Measurements from ENCODE around the gene NANOS1.
A peak's percentile ranks its signal among the peaks of the same experiment; 100 is the strongest.
"Not testable (repeated sequence)": the region's sequence is repeated elsewhere in the genome, so short reads cannot be mapped to it uniquely, and the experiment has no call there.

Gene NANOS1

DNA sequence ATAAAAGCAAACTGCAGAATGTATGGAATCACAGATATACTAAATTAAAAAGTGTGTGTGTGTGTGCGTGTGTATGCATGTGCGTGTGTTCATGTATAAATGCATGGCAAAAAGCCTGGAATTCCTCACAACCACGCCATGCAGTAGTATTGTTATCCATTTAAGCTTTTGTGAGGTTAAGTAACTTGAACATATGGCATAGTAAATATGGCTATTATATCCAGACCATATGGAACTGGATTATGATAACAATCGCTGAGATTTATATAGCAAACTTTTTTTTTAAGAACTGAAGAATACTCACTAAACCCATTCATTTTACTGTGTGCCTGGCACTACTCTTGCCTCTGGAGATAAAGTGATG, 22.3 kb upstream of the NANOS1 start:
- DNase-seq (ENCODE audit: low spot score) = no peak

DNA sequence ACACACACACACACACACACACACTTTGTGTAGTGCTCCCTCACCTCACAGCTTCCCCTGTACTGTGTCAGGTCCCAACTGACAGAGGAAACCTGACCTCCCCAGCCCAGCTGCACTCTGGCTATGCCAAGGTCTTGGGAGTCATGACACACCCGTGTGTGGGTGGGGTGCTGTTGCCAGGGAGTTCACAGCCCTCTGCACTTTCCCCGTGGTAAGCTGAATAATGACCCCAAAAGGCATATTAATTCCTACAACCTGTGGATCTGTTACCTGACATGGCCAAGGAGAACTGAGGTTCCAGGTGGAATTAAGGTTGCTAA, 8.9 kb upstream of the NANOS1 start:
- no peak for DNase-seq (ENCODE audit: low spot score)

GRCh38 chr10:119022846-119023552, 6.5 kb upstream of the NANOS1 start:
- no peak for DNase-seq (ENCODE audit: low spot score)

DNA sequence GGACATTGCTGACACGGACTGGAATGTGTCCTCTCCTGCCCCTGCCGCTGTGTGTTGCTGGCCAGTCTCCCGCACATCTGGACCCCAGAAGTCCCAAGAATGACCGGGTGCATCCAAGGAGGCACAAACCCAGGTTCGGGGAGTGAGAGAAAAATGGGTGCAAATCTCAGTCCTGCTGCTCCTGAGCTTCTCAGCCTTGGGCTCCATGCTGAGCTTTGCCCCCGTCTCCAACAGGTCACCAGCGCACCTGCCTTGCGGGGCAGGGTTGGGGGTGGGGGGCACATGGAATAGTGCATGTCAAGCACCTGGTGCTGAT, 6.0 kb upstream of the NANOS1 start:
- no peak for DNase-seq (ENCODE audit: low spot score)

DNA sequence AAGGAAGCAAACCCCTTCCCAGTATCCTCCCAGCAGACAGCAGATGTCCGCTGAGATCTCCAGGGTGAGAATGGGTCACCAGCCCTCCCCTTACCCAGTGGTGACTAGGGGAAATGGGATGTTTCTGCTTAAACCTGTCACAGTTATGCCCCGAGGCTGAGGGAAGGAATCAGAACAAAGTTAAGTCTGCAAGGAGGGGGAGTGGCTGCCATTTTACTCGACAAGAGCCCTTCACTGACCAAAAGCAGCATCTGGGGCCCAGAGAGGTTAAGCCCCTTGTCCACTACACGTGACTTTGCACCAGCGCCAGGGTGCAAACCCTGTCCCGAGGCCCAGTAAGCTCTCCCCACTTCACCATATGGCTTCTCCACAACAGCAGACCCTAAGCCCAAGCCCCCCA, 4.6 kb upstream of the NANOS1 start:
- DNase-seq (ENCODE audit: low spot score) = no peak

DNA sequence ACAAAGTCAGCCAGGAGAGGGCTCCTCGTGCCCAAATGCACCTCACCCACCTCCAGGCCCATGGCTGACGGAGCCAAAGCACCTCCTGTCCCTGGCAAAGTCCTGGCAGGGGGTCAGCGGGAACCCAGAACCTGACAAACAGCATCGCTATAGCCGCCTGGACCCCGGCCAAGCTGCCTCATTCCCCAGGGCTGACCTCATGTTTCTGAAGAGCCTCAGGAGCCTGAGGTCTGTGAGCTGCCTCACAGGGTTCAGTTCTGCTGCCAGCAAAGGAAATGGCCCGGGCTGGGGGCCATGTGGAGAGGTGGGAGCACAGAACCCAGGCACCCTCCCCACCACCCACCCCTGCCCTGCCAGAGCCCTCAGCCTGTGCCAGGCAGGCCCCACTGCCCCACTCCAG, 4.2 kb upstream of the NANOS1 start:
- no peak for DNase-seq (ENCODE audit: low spot score)

GRCh38 chr10:119025776-119026175, 3.7 kb upstream of the NANOS1 start:
- no peak for DNase-seq (ENCODE audit: low spot score)

DNA sequence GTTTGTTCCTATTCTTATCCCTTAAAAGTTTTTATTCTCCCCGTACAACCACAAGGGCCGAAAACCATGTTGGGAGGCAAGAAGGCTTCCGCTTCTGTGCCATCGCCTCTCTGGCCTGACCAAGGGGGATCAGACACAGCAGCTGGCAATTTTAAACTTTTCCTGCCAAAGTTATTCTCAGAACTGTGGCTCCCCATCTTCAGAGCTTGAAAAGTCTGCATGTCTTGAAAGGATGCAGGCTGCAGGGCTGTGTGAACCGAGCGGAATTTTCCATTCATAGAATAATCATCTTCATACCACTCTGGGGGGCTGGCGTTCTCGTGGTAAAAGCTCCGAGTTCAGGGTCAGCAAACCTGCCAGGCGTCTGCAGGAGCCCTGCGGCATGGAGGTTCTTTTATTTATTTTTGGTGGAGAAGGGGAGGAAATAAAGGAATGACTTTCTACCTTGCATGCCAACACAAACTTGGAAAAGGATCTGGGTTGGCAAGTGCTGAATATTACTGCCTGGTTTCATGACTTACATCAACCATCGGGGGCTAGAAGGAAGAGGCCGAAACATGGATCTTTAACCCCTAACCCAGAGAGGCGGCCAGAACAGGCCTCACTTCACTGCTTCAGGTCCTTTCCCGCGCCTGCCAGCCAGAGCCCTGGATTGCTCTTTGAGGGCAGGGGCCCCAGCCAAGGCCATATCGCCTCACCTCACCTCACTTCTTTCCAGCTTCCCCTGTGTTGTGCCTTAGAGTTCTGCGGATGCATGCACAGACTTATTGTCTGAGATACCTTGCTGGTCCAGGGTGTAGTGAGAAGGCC, 3.0 kb upstream of the NANOS1 start:
- no peak for DNase-seq (ENCODE audit: low spot score)

DNA sequence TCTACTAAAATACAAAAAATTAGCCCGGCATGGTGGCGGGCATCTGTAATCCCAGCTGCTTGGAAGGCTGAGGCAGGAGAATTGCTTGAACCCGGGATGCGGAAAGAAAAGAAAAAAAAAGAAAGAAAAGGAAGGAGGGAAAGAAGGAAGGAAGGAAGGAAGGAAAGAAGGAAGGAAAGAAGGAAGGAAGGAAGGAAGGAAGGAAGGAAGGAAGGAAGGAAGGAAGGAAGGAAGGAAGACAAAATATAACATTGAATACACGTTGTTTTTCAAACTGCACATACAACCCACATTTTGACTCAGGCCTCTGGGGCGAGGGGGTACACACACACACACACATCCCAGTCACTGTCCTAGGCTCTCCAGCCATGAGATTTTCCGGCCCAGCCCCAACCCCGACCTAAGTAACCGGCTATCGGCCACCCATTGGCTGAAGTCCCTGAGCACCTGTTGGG, 1.0 kb upstream of the NANOS1 start:
- DNase-seq (ENCODE audit: low spot score) = not testable (repeated sequence)

DNA sequence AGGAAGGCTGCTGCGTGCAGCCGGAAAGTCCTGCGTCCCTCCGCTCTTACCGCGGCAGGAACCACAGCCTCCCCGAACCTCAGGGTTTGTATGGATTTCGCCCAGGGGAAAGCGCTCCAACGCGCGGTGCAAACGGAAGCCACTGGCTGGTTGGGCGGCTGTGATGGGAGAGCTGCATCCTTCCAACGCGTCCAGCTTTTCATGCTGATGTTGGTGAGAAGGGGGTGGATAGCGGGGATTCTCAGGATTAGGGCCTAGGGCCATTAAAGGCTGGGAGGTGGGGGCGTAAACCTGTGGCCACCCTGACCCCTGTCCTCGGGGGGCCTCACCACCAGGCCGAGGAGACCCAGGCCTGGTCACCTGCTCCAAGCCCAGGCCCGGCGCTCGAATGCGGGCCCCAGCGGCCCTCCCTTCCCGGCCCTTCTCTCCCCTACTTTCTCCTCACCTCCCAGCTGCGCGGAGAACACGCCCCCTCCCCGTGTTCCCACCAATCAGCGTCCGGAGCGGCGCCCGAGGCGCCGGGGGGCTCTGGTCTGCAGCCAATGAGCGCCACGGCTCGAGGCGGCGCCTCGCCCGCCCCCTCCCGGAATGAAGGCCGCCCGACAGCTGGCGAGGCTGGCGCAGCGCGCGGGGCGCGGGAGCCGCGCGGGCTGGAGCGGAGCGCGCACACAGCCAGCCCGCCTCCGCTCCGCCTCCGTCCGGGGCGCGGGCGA, 458 bp upstream of the NANOS1 start:
- peak; percentile 57 for DNase-seq (ENCODE audit: low spot score)

- DNase-seq (ENCODE audit: low spot score) = no peak
Measured at GRCh38 chr10:119030421-119031250, 1.1 kb downstream of the NANOS1 start.

- DNase-seq (ENCODE audit: low spot score) = no peak
Measured at GRCh38 chr10:119031496-119032059, 2.1 kb downstream of the NANOS1 start.

- no peak for DNase-seq (ENCODE audit: low spot score)
Measured at GRCh38 chr10:119039161-119039560, 9.6 kb downstream of the NANOS1 start.

- no peak for DNase-seq (ENCODE audit: low spot score)
Measured at GRCh38 chr10:119041326-119041725, 11.8 kb downstream of the NANOS1 start.

DNA sequence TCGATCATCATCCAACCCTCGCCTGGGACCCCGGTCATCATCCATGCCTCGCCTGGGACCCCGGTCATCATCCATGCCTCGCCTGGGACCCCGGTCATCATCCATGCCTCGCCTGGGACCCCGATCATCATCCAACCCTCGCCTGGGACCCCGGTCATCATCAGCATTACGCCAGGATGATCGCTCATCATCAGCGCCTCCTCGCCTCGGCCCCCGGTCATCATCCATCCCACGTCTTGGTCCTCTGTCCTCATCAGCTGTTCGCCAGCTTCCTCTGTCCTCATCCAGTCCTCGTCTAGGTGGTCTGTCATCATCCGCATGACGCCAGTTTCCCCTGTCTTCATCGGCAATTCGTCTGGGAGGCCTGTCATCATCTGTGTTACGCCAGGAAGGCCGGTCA, 12.7 kb downstream of the NANOS1 start:
- no peak for DNase-seq (ENCODE audit: low spot score)

GRCh38 chr10:119045561-119045960, 16.0 kb downstream of the NANOS1 start:
- no peak for DNase-seq (ENCODE audit: low spot score)

GRCh38 chr10:119049361-119049760, 19.8 kb downstream of the NANOS1 start:
- no peak for DNase-seq (ENCODE audit: low spot score)

DNA sequence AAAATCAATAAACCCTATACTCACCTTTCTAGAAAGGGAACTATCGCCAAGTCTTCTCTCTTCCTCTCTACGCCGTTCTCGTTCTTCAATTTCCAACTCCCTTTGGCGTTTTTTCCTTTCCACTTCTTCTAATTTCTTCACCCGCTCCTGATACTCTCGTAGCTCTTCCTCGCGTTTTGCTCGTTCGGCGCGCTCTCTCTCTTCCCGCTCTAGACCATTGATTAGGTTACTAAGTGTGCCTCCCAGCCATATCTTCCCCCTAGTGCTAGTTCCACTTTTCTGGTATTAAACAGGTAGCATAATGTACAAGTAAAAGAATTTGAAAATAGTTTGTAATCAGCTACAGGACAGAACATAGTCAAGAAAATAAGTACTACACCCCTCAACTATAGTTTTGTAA, 20.3 kb downstream of the NANOS1 start:
- no peak for DNase-seq (ENCODE audit: low spot score)

DNA sequence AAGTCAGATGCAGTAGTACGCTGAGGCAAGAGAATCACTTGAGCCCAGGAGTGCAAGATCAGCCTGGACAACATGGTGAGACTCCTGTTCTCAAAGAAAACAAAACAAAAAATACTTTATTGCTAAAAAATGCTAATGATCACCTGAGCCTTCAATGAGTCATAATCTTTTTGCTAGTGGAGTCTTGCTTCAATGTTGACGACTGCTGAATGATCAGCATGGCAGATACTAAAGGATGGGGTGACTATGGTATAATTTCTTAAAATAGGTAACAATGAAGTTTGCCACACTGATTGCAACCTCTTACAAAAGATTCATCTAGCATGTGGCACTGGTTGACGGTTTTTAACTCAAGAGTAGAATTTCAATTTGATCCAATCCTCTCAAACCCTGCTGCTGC, 22.3 kb downstream of the NANOS1 start:
- DNase-seq (ENCODE audit: low spot score) = no peak

- no peak for DNase-seq (ENCODE audit: low spot score)
Measured at GRCh38 chr10:119055472-119055871, 26.0 kb downstream of the NANOS1 start.

DNA sequence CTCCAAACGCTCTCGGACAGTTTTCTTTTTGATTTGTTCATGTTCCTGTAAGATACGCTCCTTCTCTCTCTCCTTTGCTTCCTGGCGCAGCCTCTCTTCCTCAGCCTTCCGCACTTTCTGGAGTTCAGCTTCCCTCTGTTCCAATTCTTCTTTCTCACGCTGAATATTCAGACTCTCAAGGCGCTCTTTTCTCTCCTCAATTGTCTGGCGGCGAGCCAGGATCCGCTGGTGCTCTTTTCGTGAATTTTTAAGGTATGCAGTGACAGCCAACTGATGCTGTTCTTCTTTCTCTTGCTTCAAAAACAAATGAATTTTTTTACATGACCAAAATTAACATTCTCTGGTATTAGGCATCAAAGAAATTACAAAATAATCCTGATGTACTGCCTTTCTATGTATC, 28.5 kb downstream of the NANOS1 start:
- DNase-seq (ENCODE audit: low spot score) = no peak

DNA sequence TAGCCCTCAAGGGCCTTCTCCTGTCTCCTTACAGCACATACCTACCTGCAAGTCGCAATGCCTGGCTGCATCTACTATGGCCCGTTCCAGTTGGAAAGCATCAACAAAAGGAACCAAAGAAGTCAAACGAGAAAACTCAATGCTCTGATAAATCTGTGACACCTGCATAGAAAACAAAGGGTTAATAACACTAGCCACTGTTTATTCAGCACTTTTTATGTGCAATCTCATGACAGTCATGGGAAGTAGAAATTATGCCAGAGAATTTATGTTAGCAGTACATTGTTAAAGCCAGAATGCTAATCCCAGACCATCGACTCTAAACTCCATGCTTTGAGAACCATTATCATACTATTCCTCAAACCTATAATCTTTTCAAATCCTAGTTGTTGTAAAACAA, 30.0 kb downstream of the NANOS1 start:
- peak; percentile 29 for DNase-seq (ENCODE audit: low spot score)
